DND-41 (cell line): Measurements from ENCODE around the gene NCAPD3.

ENCODE experiments used
- CTCF ChIP-seq: IDR thresholded peaks from 2 replicates; pipeline ENCODE4 v1.5.1; 2012; ENCODE audit warnings: borderline replicate concordance, low read length, moderate library complexity, mild to moderate bottlenecking; ENCODE audit not compliant: poor library complexity, severe bottlenecking; ENCODE audit errors: extremely low read depth
- EZH2 ChIP-seq: IDR thresholded peaks from 3 replicates; pipeline ENCODE4 v1.6.1; 2012; ENCODE audit warnings: borderline replicate concordance, low read depth, mild to moderate bottlenecking, moderate library complexity, low read length, inconsistent platforms; ENCODE audit not compliant: severe bottlenecking

- TF ChIP-seq CTCF (no peak), EZH2 (no peak)
Measured at GRCh38 chr11:134124660-134125451, 98.9 kb downstream of the NCAPD3 start.
